H1 (cell line): ENCODE results near the gene TEX2. TPM values are rescaled to one million over a fixed set of nuclear protein-coding genes. Genes with fewer than 3 reads are reported as not detected.

Experiments used
- CTCF ChIA-PET: fragments of 300-600 bp; sonication (Branson Sonifier 250); formaldehyde crosslinking; loops from one replicate; lab custom pipeline; 2021; ENCODE audit not compliant: partially characterized antibody; lab: Charles Lee
- POLR2A ChIA-PET: fragments of 300-600 bp; sonication (Branson Sonifier 250); formaldehyde crosslinking; loops from one replicate; lab custom pipeline; 2021; ENCODE audit warnings: inconsistent platforms; ENCODE audit not compliant: partially characterized antibody; lab: Charles Lee
- DNase-seq, 2 experiments: peaks; one replicate each; pipeline versions ENCODE4 v3.0.0 to v3.0.0-alpha.2; 2010 to 2022; ENCODE audit warnings: low spot score in 2 of 2, low read depth in 1 of 2, mixed read lengths in 1 of 2
- FAIRE-seq: peaks from 2 replicates; lab custom pipeline; 2011; peaks lifted over from hg19 to GRCh38; lab: Jason Lieb, UNC
- H2AFZ ChIP-seq: 2 replicates; pipeline ENCODE4 v1.8.1; 2012; ENCODE audit warnings: low read length, inconsistent platforms
- H2AK5ac ChIP-seq: 2 replicates; pipeline ENCODE4 v1.6.1; 2013; ENCODE audit warnings: low read depth, low read length
- H2BK120ac ChIP-seq: replicated peaks from 2 replicates; pipeline ENCODE3; 2013; ENCODE audit warnings: low read depth, low read length, inconsistent platforms
- H2BK12ac ChIP-seq: 2 replicates; pipeline ENCODE4 v1.6.1; 2013; ENCODE audit warnings: low read depth, low read length
- H2BK15ac ChIP-seq: 2 replicates; pipeline ENCODE4 v1.6.1; 2013; ENCODE audit warnings: low read length
- H2BK20ac ChIP-seq: 2 replicates; pipeline ENCODE4 v1.6.1; 2013; ENCODE audit warnings: low read length
- H2BK5ac ChIP-seq: 2 replicates; pipeline ENCODE4 v1.6.1; 2013; ENCODE audit warnings: low read depth, low read length
- H3K14ac ChIP-seq: 2 replicates; pipeline ENCODE4 v1.6.1; 2013; ENCODE audit warnings: inconsistent platforms; ENCODE audit not compliant: insufficient read length
- H3K18ac ChIP-seq: 2 replicates; pipeline ENCODE4 v1.6.1; 2013; ENCODE audit warnings: low read length; ENCODE audit errors: extremely low read depth
- H3K23ac ChIP-seq: 2 replicates; pipeline ENCODE4 v1.6.1; 2013; ENCODE audit warnings: inconsistent platforms; ENCODE audit not compliant: insufficient read length
- H3K23me2 ChIP-seq: 2 replicates; pipeline ENCODE4 v1.6.1; 2013; ENCODE audit warnings: low read depth, low read length
- H3K27ac ChIP-seq: 2 replicates; pipeline ENCODE4 v1.6.1; 2011; ENCODE audit warnings: low read depth, low read length, inconsistent platforms
- H3K27me3 ChIP-seq, 4 experiments: replicated peaks in 1 of 4; 1 replicate in 1 of 4; 2 replicates in 3 of 4; pipeline versions ENCODE4 v1.6.1 to v1.8.1; 2011 to 2013; ENCODE audit warnings: low read length in 3 of 4, mild to moderate bottlenecking in 3 of 4, inconsistent platforms in 2 of 4, mixed read lengths in 2 of 4, moderate library complexity in 1 of 4; ENCODE audit not compliant: control insufficient read depth in 3 of 4, insufficient read depth in 3 of 4; ENCODE audit errors: extremely low read depth in 1 of 4
- H3K36me3 ChIP-seq, 4 experiments: 2 replicates each; pipeline versions ENCODE4 v1.6.1 to v1.8.1; 2011 to 2013; ENCODE audit warnings: mild to moderate bottlenecking in 4 of 4, low read length in 3 of 4, moderate library complexity in 2 of 4, control low read depth in 1 of 4, inconsistent platforms in 1 of 4; ENCODE audit not compliant: insufficient read depth in 4 of 4, control insufficient read depth in 2 of 4
- H3K4ac ChIP-seq: replicated peaks from 2 replicates; pipeline ENCODE3; 2013; ENCODE audit warnings: low read length, low read depth, mixed read lengths, inconsistent platforms; ENCODE audit not compliant: insufficient read length
- H3K4me1 ChIP-seq, 4 experiments: replicated peaks in 1 of 4; 1 replicate in 1 of 4; 2 replicates in 3 of 4; pipeline versions ENCODE4 v1.6.1 to v1.8.1; 2011 to 2013; ENCODE audit warnings: low read length in 3 of 4, inconsistent platforms in 2 of 4, mixed read lengths in 1 of 4; ENCODE audit not compliant: insufficient read depth in 4 of 4, control insufficient read depth in 3 of 4
- H3K4me2 ChIP-seq, 2 experiments: 2 replicates each; pipeline versions ENCODE4 v1.6.1 to v1.8.1; 2011 to 2013; ENCODE audit warnings: low read depth in 2 of 2, low read length in 2 of 2, control low read depth in 1 of 2, inconsistent platforms in 1 of 2, mild to moderate bottlenecking in 1 of 2; ENCODE audit not compliant: insufficient read depth in 1 of 2
- H3K4me3 ChIP-seq, 4 experiments: fragments of 200-600, 300-600 bp in 1 of 4; sonication (generic), shearing (Covaris generic), sonication (Bioruptor Twin) in 1 of 4; 2 replicates each; pipeline versions ENCODE4 v1.5.1 to v1.8.1; 2011 to 2016; ENCODE audit warnings: low read length in 4 of 4, low read depth in 3 of 4, control low read depth in 2 of 4, inconsistent platforms in 2 of 4, mild to moderate bottlenecking in 2 of 4, mixed read lengths in 1 of 4, moderate library complexity in 1 of 4; ENCODE audit not compliant: insufficient read depth in 2 of 4; ENCODE audit errors: extremely low read depth in 1 of 4
- H3K56ac ChIP-seq: replicated peaks from 2 replicates; pipeline ENCODE3; 2013; ENCODE audit warnings: low read depth, mild to moderate bottlenecking, mixed read lengths, low read length, inconsistent platforms; ENCODE audit not compliant: insufficient read length
- H3K79me1 ChIP-seq: 2 replicates; pipeline ENCODE4 v1.6.1; 2013; ENCODE audit warnings: low read depth, low read length, control low read depth
- H3K79me2 ChIP-seq, 2 experiments: 2 replicates each; pipeline versions ENCODE4 v1.6.1 to v1.8.1; 2012 to 2013; ENCODE audit warnings: low read length in 2 of 2, mild to moderate bottlenecking in 2 of 2, inconsistent platforms in 1 of 2; ENCODE audit not compliant: insufficient read depth in 2 of 2, control insufficient read depth in 1 of 2
- H3K9ac ChIP-seq, 4 experiments: replicated peaks in 1 of 4; 1 replicate in 1 of 4; 2 replicates in 3 of 4; pipeline versions ENCODE4 v1.6.1 to v1.8.1; 2011 to 2013; ENCODE audit warnings: low read depth in 3 of 4, low read length in 3 of 4, control low read depth in 2 of 4, mild to moderate bottlenecking in 2 of 4, moderate library complexity in 2 of 4, inconsistent platforms in 1 of 4; ENCODE audit errors: extremely low read depth in 1 of 4
- H3K9me3 ChIP-seq, 2 experiments: 2 replicates each; pipeline versions ENCODE4 v1.6.1 to v1.8.1; 2012 to 2013; ENCODE audit warnings: mild to moderate bottlenecking in 2 of 2, moderate library complexity in 2 of 2, control low read depth in 1 of 2, inconsistent platforms in 1 of 2, low read depth in 1 of 2, low read length in 1 of 2, mixed read lengths in 1 of 2; ENCODE audit not compliant: insufficient read depth in 2 of 2
- H4K20me1 ChIP-seq, 2 experiments: replicated peaks in 1 of 2; 2 replicates each; pipeline versions ENCODE3 to v1.8.1; 2011 to 2013; ENCODE audit warnings: inconsistent platforms in 2 of 2, low read length in 2 of 2, mild to moderate bottlenecking in 1 of 2; ENCODE audit not compliant: insufficient read depth in 2 of 2, control insufficient read depth in 1 of 2
- H4K5ac ChIP-seq: 2 replicates; pipeline ENCODE4 v1.6.1; 2013; ENCODE audit warnings: low read length, low read depth, mixed read lengths, inconsistent platforms; ENCODE audit not compliant: insufficient read length
- H4K8ac ChIP-seq: 2 replicates; pipeline ENCODE4 v1.8.0; 2013; ENCODE audit warnings: mild to moderate bottlenecking, moderate library complexity, low read length, inconsistent platforms; ENCODE audit not compliant: insufficient read depth; ENCODE audit errors: extremely low read depth
- H4K91ac ChIP-seq: replicated peaks from 2 replicates; pipeline ENCODE3; 2013; ENCODE audit warnings: low read length, mixed read lengths, inconsistent platforms; ENCODE audit not compliant: insufficient read length
- FOSL1 ChIP-seq: IDR thresholded peaks from 2 replicates; pipeline ENCODE4 v1.6.1; 2011; ENCODE audit warnings: mild to moderate bottlenecking, low read depth, low read length, moderate library complexity; ENCODE audit not compliant: insufficient read depth
- HDAC2 ChIP-seq, 2 experiments: fragments of 300-600 bp in 1 of 2; sonication (generic) in 1 of 2; IDR thresholded peaks; 2 replicates each; pipeline ENCODE4 v1.6.1; 2011 to 2012; ENCODE audit warnings: low read depth in 2 of 2, low read length in 2 of 2, mild to moderate bottlenecking in 2 of 2, moderate library complexity in 2 of 2, borderline replicate concordance in 1 of 2, inconsistent platforms in 1 of 2
- JUND ChIP-seq: IDR thresholded peaks from 2 replicates; pipeline ENCODE4 v1.6.1; 2011; ENCODE audit warnings: mild to moderate bottlenecking, improper control_type of control experiment, low read length
- WGBS, 2 experiments: shearing (Covaris generic) in 1 of 2; methylation state at CpG; one replicate each; pipeline versions ENCODE4 v1.1.6 to v1.1.7; 2013 to 2015; ENCODE audit warnings: low lambda C conversion rate in 2 of 2, mixed read lengths in 2 of 2, inconsistent platforms in 1 of 2, low coverage in 1 of 2, missing lambda C conversion rate in 1 of 2; ENCODE audit not compliant: insufficient replicate concordance in 2 of 2, insufficient coverage in 1 of 2, insufficient read length in 1 of 2; ENCODE audit errors: extremely low coverage in 1 of 2, missing lambda C conversion rate in 1 of 2; 5-methylcytosine and 5-hydroxymethylcytosine counted together
- polyA plus RNA-seq, 7 experiments: library from polyadenylated mRNA; depleted of rRNA in 3 of 7; stranded (reverse) in 5 of 7; unstranded in 2 of 7; fragments of >200 nt in 5 of 7; fragments of 200-250 nt in 2 of 7; gene quantifications; 1 replicate in 5 of 7; 2 replicates in 1 of 7; 4 replicates in 1 of 7; pipeline versions ENCODE4 v1.2.1 to v1.2.3, GENCODE V29; 2011 to 2013; ENCODE audit warnings: missing spikeins in 2 of 7, mixed read lengths in 2 of 7
- total RNA-seq: library from RNA; stranded (reverse); fragmentation: NEBNext Ultra II Directional; extraction: Animal tissue kit (Norgen Biotek cat#: 25700); gene quantifications from 2 replicates; pipeline ENCODE4 v1.2.1, GENCODE V29; 2021

Gene TEX2
- total and polyA plus RNA-seq, 2 of the 8 experiments (the other 6 are each of a cell fraction or from before 2014, with no cell fraction given), result 6.1 to 15.6 TPM

- Histone ChIP-seq H2AFZ (no peak overlapping the region), H2BK20ac (no peak overlapping the region), H3K9ac (no peak overlapping the region), H2AK5ac (no peak overlapping the region), H3K18ac (no peak overlapping the region), H3K27ac (no peak overlapping the region), H4K20me1 (peaks cover 0 to 2% of the 10 kb centered on the region in 2 experiments), H3K23me2 (no peaks in the 10 kb centered on the region), H2BK15ac (no peak overlapping the region), H2BK12ac (no peak overlapping the region), H4K5ac (no peak overlapping the region), H3K27me3 (no peaks in the 10 kb centered on the region), H3K4ac (no peak overlapping the region), H3K4me1 (peaks cover 0 to 6% (median 0%) of the 10 kb centered on the region in 4 experiments; a peak in 1 of 7 replicates), H3K14ac (no peak overlapping the region), H4K8ac (no peak overlapping the region), H3K79me2 (peaks cover 3% of the 10 kb centered on the region in 2 experiments; a peak in 1 of 4 replicates), H3K79me1 (no peaks in the 10 kb centered on the region), H3K4me2 (no peak overlapping the region), H3K56ac (no peak overlapping the region), H3K36me3 (no peaks in the 10 kb centered on the region), H3K4me3 (no peak overlapping the region), H2BK120ac (no peak overlapping the region), H4K91ac (no peak overlapping the region), H2BK5ac (no peak overlapping the region), H3K23ac (no peak overlapping the region), H3K9me3 (no peaks in the 10 kb centered on the region)
- POLR2A ChIA-PET, result interaction anchor here (1.3 kb wide), 1 partner anchor 77 kb away, joined by 4 read pairs; no protein-coding TSS in a partner anchor
- no peak for FAIRE-seq
- no peak for DNase-seq
- TF ChIP-seq FOSL1, result no peak
- no peak for TF ChIP-seq HDAC2 (IDR thresholded peaks at IDR 0.05; ENCODE audit: borderline replicate concordance in 1 of 2, low read depth in 2 of 2, low read length in 2 of 2)
- TF ChIP-seq JUND, result no peak
- 86% methylated on average over 2 of the region's 2 CpGs; no CpG with 5 or more reads in 1 of the 2 experiments for WGBS, 2 experiments
- CTCF ChIA-PET, result interaction anchor here (0.9 to 1.9 kb wide), 3 partner anchors 10 to 17 kb away, joined by 3 to 7 read pairs (median 4); no protein-coding TSS in a partner anchor
Observed at GRCh38 chr17:64223283-64223682, 39.8 kb downstream of the TEX2 start.
